IMR-90 (cell line): ENCODE measurements around the gene CFAP73. TPM values are rescaled to one million over a fixed set of nuclear protein-coding genes. Genes with fewer than 3 reads are reported as not detected.

Source experiments
- ATAC-seq: fragments of 200-7000 bp; cut with Tn5 transposase; 2 replicates; pipeline ENCODE4 v1.9.1; 2020; ENCODE audit warnings: low read depth, mild to moderate bottlenecking, moderate library complexity
- Bru-seq: library from RNA; stranded (reverse); fragments of 400-500 nt; gene quantifications from one replicate; lab custom pipeline; 2021; lab: Mats Ljungman, UMichigan
- BruChase-seq, 2 experiments: library from RNA; stranded (reverse); fragments of 400-500 nt; gene quantifications; one replicate each; lab custom pipeline; 2021; lab: Mats Ljungman, UMichigan
- BruUV-seq: library from RNA; stranded (reverse); fragments of 400-500 nt; replicated peaks from 2 replicates; lab custom pipeline; 2021; lab: Mats Ljungman, UMichigan
- CTCF ChIA-PET: fragments of 300-600 bp; formaldehyde crosslinking; extraction: SDS; loops from one replicate; lab custom pipeline; 2021; ENCODE audit warnings: antibody characterized with exemption; lab: Yijun Ruan, JAX
- POLR2A ChIA-PET: fragments of 300-600 bp; sonication (Branson Sonifier 250); formaldehyde crosslinking; loops from one replicate; lab custom pipeline; 2022; ENCODE audit warnings: antibody characterized with exemption; ENCODE audit not compliant: unreplicated experiment; lab: Charles Lee
- DNase-seq: peaks from one replicate; pipeline ENCODE4 v3.0.0; 2013
- H2AFZ ChIP-seq: replicated peaks from 2 replicates; pipeline ENCODE3; 2013; ENCODE audit warnings: low read length, mild to moderate bottlenecking; ENCODE audit not compliant: poor library complexity
- H2AK5ac ChIP-seq: 2 replicates; pipeline ENCODE4 v1.6.1; 2013; ENCODE audit warnings: low read depth, low read length, inconsistent platforms
- H2AK9ac ChIP-seq: replicated peaks from 2 replicates; pipeline ENCODE3; 2013; ENCODE audit warnings: mild to moderate bottlenecking, low read depth, low read length, moderate library complexity; ENCODE audit not compliant: poor library complexity
- H2BK120ac ChIP-seq: 2 replicates; pipeline ENCODE4 v1.6.1; 2013; ENCODE audit warnings: low read depth, low read length, inconsistent platforms
- H2BK15ac ChIP-seq: 3 replicates; pipeline ENCODE4 v1.6.1; 2013; ENCODE audit warnings: low read depth, low read length, inconsistent platforms
- H2BK20ac ChIP-seq: 2 replicates; pipeline ENCODE4 v1.6.1; 2013; ENCODE audit warnings: low read depth, mild to moderate bottlenecking, inconsistent platforms, low read length, moderate library complexity
- H2BK5ac ChIP-seq: 2 replicates; pipeline ENCODE4 v1.6.1; 2013; ENCODE audit warnings: mild to moderate bottlenecking, low read depth, low read length, inconsistent platforms; ENCODE audit not compliant: poor library complexity, severe bottlenecking
- H3K14ac ChIP-seq: replicated peaks from 2 replicates; pipeline ENCODE4 v1.6.1; 2013; ENCODE audit warnings: low read depth, low read length, inconsistent platforms
- H3K18ac ChIP-seq: 2 replicates; pipeline ENCODE4 v1.6.1; 2013; ENCODE audit warnings: low read depth, low read length, control low read depth
- H3K23ac ChIP-seq: 2 replicates; pipeline ENCODE4 v1.6.1; 2013; ENCODE audit warnings: low read depth, low read length, inconsistent platforms
- H3K27ac ChIP-seq: 2 replicates; pipeline ENCODE4 v1.5.1; 2013; ENCODE audit warnings: mild to moderate bottlenecking, control low read depth, low read length; ENCODE audit not compliant: insufficient read depth
- H3K27me3 ChIP-seq: 2 replicates; pipeline ENCODE4 v1.6.1; 2013; ENCODE audit warnings: low read length; ENCODE audit not compliant: control insufficient read depth, insufficient read depth
- H3K36me3 ChIP-seq: 2 replicates; pipeline ENCODE4 v1.6.1; 2013; ENCODE audit warnings: low read length, mixed read lengths; ENCODE audit not compliant: control insufficient read depth, insufficient read depth
- H3K4ac ChIP-seq: 2 replicates; pipeline ENCODE4 v1.6.1; 2013; ENCODE audit warnings: low read depth, low read length, inconsistent platforms
- H3K4me1 ChIP-seq: 2 replicates; pipeline ENCODE4 v1.6.1; 2013; ENCODE audit warnings: low read length, mixed read lengths; ENCODE audit not compliant: control insufficient read depth, insufficient read depth
- H3K4me2 ChIP-seq: 2 replicates; pipeline ENCODE4 v1.6.1; 2013; ENCODE audit warnings: low read depth, mild to moderate bottlenecking, control low read depth, low read length, moderate library complexity
- H3K4me3 ChIP-seq: 2 replicates; pipeline ENCODE4 v1.5.1; 2013; ENCODE audit warnings: low read depth, mild to moderate bottlenecking, control low read depth, low read length, moderate library complexity; ENCODE audit not compliant: insufficient read depth
- H3K56ac ChIP-seq: 2 replicates; pipeline ENCODE4 v1.6.1; 2013; ENCODE audit warnings: low read length, inconsistent platforms; ENCODE audit not compliant: insufficient read depth; ENCODE audit errors: extremely low read depth
- H3K79me1 ChIP-seq, 2 experiments: 2 replicates each; pipeline ENCODE4 v1.6.1; 2013; ENCODE audit warnings: low read length in 2 of 2, inconsistent platforms in 1 of 2, low read depth in 1 of 2
- H3K9ac ChIP-seq: 2 replicates; pipeline ENCODE4 v1.6.1; 2013; ENCODE audit warnings: low read depth, low read length, control low read depth
- H3K9me1 ChIP-seq: 2 replicates; pipeline ENCODE4 v1.6.1; 2013; ENCODE audit warnings: low read length, inconsistent platforms; ENCODE audit not compliant: insufficient read depth
- H3K9me3 ChIP-seq: 2 replicates; pipeline ENCODE4 v1.6.1; 2013; ENCODE audit warnings: low read length; ENCODE audit not compliant: control insufficient read depth, insufficient read depth
- H4K20me1 ChIP-seq: 2 replicates; pipeline ENCODE4 v1.6.1; 2013; ENCODE audit warnings: low read length, inconsistent platforms; ENCODE audit not compliant: insufficient read depth
- H4K5ac ChIP-seq: 2 replicates; pipeline ENCODE4 v1.6.1; 2013; ENCODE audit warnings: mild to moderate bottlenecking, low read depth, low read length, control low read depth
- H4K8ac ChIP-seq, 2 experiments: 2 replicates each; pipeline ENCODE4 v1.6.1; 2013; ENCODE audit warnings: low read depth in 2 of 2, low read length in 2 of 2, control low read depth in 1 of 2, inconsistent platforms in 1 of 2
- H4K91ac ChIP-seq: 2 replicates; pipeline ENCODE4 v1.6.1; 2013; ENCODE audit warnings: low read depth, low read length, inconsistent platforms; ENCODE audit not compliant: insufficient read depth
- FOS ChIP-seq: fragments of 150-350 bp; IDR thresholded peaks from 2 replicates; pipeline ENCODE4 v1.6.1; 2016; ENCODE audit warnings: low read depth, low read length
- MAZ ChIP-seq: IDR thresholded peaks from 2 replicates; pipeline ENCODE4 v1.6.1; 2012; ENCODE audit warnings: low read depth, mild to moderate bottlenecking, low read length, improper control_type of control experiment, moderate library complexity, borderline replicate concordance
- NFE2L2 ChIP-seq: fragments of 150-350 bp; IDR thresholded peaks from 2 replicates; pipeline ENCODE4 v1.6.1; 2016; ENCODE audit warnings: low read depth, mild to moderate bottlenecking, low read length
- SMC3 ChIP-seq: fragments of 150-350 bp; IDR thresholded peaks from 2 replicates; pipeline ENCODE4 v1.6.1; 2016; ENCODE audit warnings: low read depth, mild to moderate bottlenecking, antibody characterized with exemption, low read length, moderate library complexity
- USF2 ChIP-seq: fragments of 150-350 bp; IDR thresholded peaks from 2 replicates; pipeline ENCODE4 v1.6.1; 2017; ENCODE audit warnings: mild to moderate bottlenecking, antibody characterized with exemption, low read length, low read depth
- WGBS, 2 experiments: methylation state at CpG; one replicate each; pipeline versions ENCODE4 v1.1.5 to v1.1.7; 2013; ENCODE audit warnings: missing lambda C conversion rate in 2 of 2; ENCODE audit not compliant: insufficient read length in 1 of 2; ENCODE audit errors: extremely low coverage in 2 of 2; 5-methylcytosine and 5-hydroxymethylcytosine counted together
- dilution Hi-C: fragments of 300-500 bp; cut with HindIII; formaldehyde crosslinking; loops from one replicate; pipeline ENCODE4 v1.14.3; 2018; ENCODE audit warnings: low sequenced_read_pairs; ENCODE audit not compliant: unreplicated experiment
- in situ Hi-C: fragments of 300-500 bp; cut with MboI; formaldehyde crosslinking; loops from 3 replicates; pipeline ENCODE4 v1.14.3; 2019; ENCODE audit warnings: low sequenced_read_pairs, inconsistent platforms, mixed read lengths
- intact Hi-C: fragments of 100-400 bp; cut with micrococcal nuclease; formaldehyde crosslinking; loops from 2 replicates; pipeline ENCODE4 v1.10.0; 2022
- long read RNA-seq: library from polyadenylated mRNA; unstranded; transcript quantifications from one replicate; pipeline ENCODE4 v2.0.0, GENCODE V29; 2021; ENCODE audit not compliant: unreplicated experiment
- polyA plus RNA-seq, 3 experiments: library from polyadenylated mRNA; depleted of rRNA; stranded (reverse); fragments of >200 nt; gene quantifications; 2 replicates each; pipeline ENCODE4 v1.2.3, GENCODE V29; 2012; ENCODE audit warnings: low replicate concordance in 1 of 3
- total RNA-seq: library from RNA; depleted of rRNA; stranded (reverse); fragments of >200 nt; gene quantifications from 2 replicates; pipeline ENCODE4 v1.2.3, GENCODE V29; 2012; rRNA removed

Gene CFAP73
- total RNA-seq (not detected in 2 replicates), polyA plus RNA-seq (2012; rRNA removed) (not detected in 2 replicates), Bru-seq, nascent RNA (not detected), BruChase-seq, experiment 1, labeled RNA remaining after a 6-hour chase (not detected), BruChase-seq, experiment 2, labeled RNA remaining after a 2-hour chase (not detected)
- polyA plus RNA-seq (2012; cell fraction: cytosol; rRNA removed) = not detected in 2 replicates
- polyA plus RNA-seq (2012; cell fraction: nucleus; rRNA removed; ENCODE audit: low replicate concordance) = not detected in 2 replicates
- long read RNA-seq = 0 reads

- Histone ChIP-seq H2BK120ac (no peak within 1 kb of the TSS), H3K27me3 (peaks cover 37% of the 10 kb centered on the region), H4K5ac (no peak within 1 kb of the TSS), H3K4me3 (no peak within 1 kb of the TSS), H3K14ac (no peak within 1 kb of the TSS), H3K56ac (no peak within 1 kb of the TSS), H4K8ac (no peak within 1 kb of the TSS), H3K36me3 (no peaks in the 10 kb centered on the region), H3K79me1 (no peaks in the 10 kb centered on the region), H3K23ac (no peak within 1 kb of the TSS), H2BK15ac (no peak within 1 kb of the TSS), H2BK20ac (no peak within 1 kb of the TSS), H2AK9ac (no peak within 1 kb of the TSS), H3K4me2 (peak within 1 kb of the TSS; percentile 35; the same call in 1 of the 2 replicates), H2AFZ (peak within 1 kb of the TSS; percentile 70), H3K27ac (no peak within 1 kb of the TSS), H3K4ac (no peak within 1 kb of the TSS), H3K18ac (no peak within 1 kb of the TSS), H3K4me1 (peaks cover 2% of the 10 kb centered on the region; the same call in 1 of the 2 replicates), H4K91ac (no peak within 1 kb of the TSS), H3K9ac (no peak within 1 kb of the TSS), H3K9me3 (no peaks in the 10 kb centered on the region), H2BK5ac (no peak within 1 kb of the TSS), H4K20me1 (no peaks in the 10 kb centered on the region), H2AK5ac (no peak within 1 kb of the TSS), H3K9me1 (no peaks in the 10 kb centered on the region)
- 21% methylated on average over 5 of the region's 22 CpGs; no CpG with 5 or more reads in 1 of the 2 experiments for WGBS, 2 experiments
- in situ Hi-C loops = no loop called here
- BruUV-seq = no TSS peak
- DNase-seq = peak; percentile 75
- CTCF ChIA-PET = interaction anchor here (1.2 kb wide), 1 partner anchor 25 kb away, joined by 3 read pairs; no protein-coding TSS in a partner anchor
- POLR2A ChIA-PET = no interaction called here
- TF ChIP-seq NFE2L2 (no peak), USF2 (no peak), FOS (no peak), MAZ (peak; percentile 66; the same call in 1 of the 2 replicates), SMC3 (no peak)
- peak; percentile 88 for ATAC-seq
- intact Hi-C loops = loop anchor here (5.0 kb wide), 1 partner anchor 157 kb away; no protein-coding TSS in a partner anchor
- dilution Hi-C loops = no loop called here
These were observed at the start of gene CFAP73 for GRCh38 chr12:113149361-113150150. CFAP73 (plus strand) TSS chr12:113149724; CDS start chr12:113149858, 134 bp downstream.
